H1 (cell line): ENCODE measurements around the gene CASZ1. TPM values are rescaled to one million over a fixed set of nuclear protein-coding genes. Genes with fewer than 3 reads are reported as not detected.

Source experiments
- CTCF ChIA-PET: fragments of 300-600 bp; sonication (Branson Sonifier 250); formaldehyde crosslinking; loops from one replicate; lab custom pipeline; 2021; ENCODE audit not compliant: partially characterized antibody; lab: Charles Lee
- POLR2A ChIA-PET: fragments of 300-600 bp; sonication (Branson Sonifier 250); formaldehyde crosslinking; loops from one replicate; lab custom pipeline; 2021; ENCODE audit warnings: inconsistent platforms; ENCODE audit not compliant: partially characterized antibody; lab: Charles Lee
- DNase-seq, 2 experiments: peaks; one replicate each; pipeline versions ENCODE4 v3.0.0 to v3.0.0-alpha.2; 2010 to 2022; ENCODE audit warnings: low spot score in 2 of 2, low read depth in 1 of 2, mixed read lengths in 1 of 2
- FAIRE-seq: peaks from 2 replicates; lab custom pipeline; 2011; peaks lifted over from hg19 to GRCh38; lab: Jason Lieb, UNC
- H2AFZ ChIP-seq: 2 replicates; pipeline ENCODE4 v1.8.1; 2012; ENCODE audit warnings: low read length, inconsistent platforms
- H2AK5ac ChIP-seq: 2 replicates; pipeline ENCODE4 v1.6.1; 2013; ENCODE audit warnings: low read depth, low read length
- H2BK120ac ChIP-seq: replicated peaks from 2 replicates; pipeline ENCODE3; 2013; ENCODE audit warnings: low read depth, low read length, inconsistent platforms
- H2BK12ac ChIP-seq: 2 replicates; pipeline ENCODE4 v1.6.1; 2013; ENCODE audit warnings: low read depth, low read length
- H2BK15ac ChIP-seq: 2 replicates; pipeline ENCODE4 v1.6.1; 2013; ENCODE audit warnings: low read length
- H2BK20ac ChIP-seq: 2 replicates; pipeline ENCODE4 v1.6.1; 2013; ENCODE audit warnings: low read length
- H2BK5ac ChIP-seq: 2 replicates; pipeline ENCODE4 v1.6.1; 2013; ENCODE audit warnings: low read depth, low read length
- H3K14ac ChIP-seq: 2 replicates; pipeline ENCODE4 v1.6.1; 2013; ENCODE audit warnings: inconsistent platforms; ENCODE audit not compliant: insufficient read length
- H3K18ac ChIP-seq: 2 replicates; pipeline ENCODE4 v1.6.1; 2013; ENCODE audit warnings: low read length; ENCODE audit errors: extremely low read depth
- H3K23ac ChIP-seq: 2 replicates; pipeline ENCODE4 v1.6.1; 2013; ENCODE audit warnings: inconsistent platforms; ENCODE audit not compliant: insufficient read length
- H3K23me2 ChIP-seq: 2 replicates; pipeline ENCODE4 v1.6.1; 2013; ENCODE audit warnings: low read depth, low read length
- H3K27ac ChIP-seq: 2 replicates; pipeline ENCODE4 v1.6.1; 2011; ENCODE audit warnings: low read depth, low read length, inconsistent platforms
- H3K27me3 ChIP-seq, 4 experiments: replicated peaks in 1 of 4; 1 replicate in 1 of 4; 2 replicates in 3 of 4; pipeline versions ENCODE4 v1.6.1 to v1.8.1; 2011 to 2013; ENCODE audit warnings: low read length in 3 of 4, mild to moderate bottlenecking in 3 of 4, inconsistent platforms in 2 of 4, mixed read lengths in 2 of 4, moderate library complexity in 1 of 4; ENCODE audit not compliant: control insufficient read depth in 3 of 4, insufficient read depth in 3 of 4; ENCODE audit errors: extremely low read depth in 1 of 4
- H3K36me3 ChIP-seq, 4 experiments: 2 replicates each; pipeline versions ENCODE4 v1.6.1 to v1.8.1; 2011 to 2013; ENCODE audit warnings: mild to moderate bottlenecking in 4 of 4, low read length in 3 of 4, moderate library complexity in 2 of 4, control low read depth in 1 of 4, inconsistent platforms in 1 of 4; ENCODE audit not compliant: insufficient read depth in 4 of 4, control insufficient read depth in 2 of 4
- H3K4ac ChIP-seq: replicated peaks from 2 replicates; pipeline ENCODE3; 2013; ENCODE audit warnings: low read length, low read depth, mixed read lengths, inconsistent platforms; ENCODE audit not compliant: insufficient read length
- H3K4me1 ChIP-seq, 4 experiments: replicated peaks in 1 of 4; 1 replicate in 1 of 4; 2 replicates in 3 of 4; pipeline versions ENCODE4 v1.6.1 to v1.8.1; 2011 to 2013; ENCODE audit warnings: low read length in 3 of 4, inconsistent platforms in 2 of 4, mixed read lengths in 1 of 4; ENCODE audit not compliant: insufficient read depth in 4 of 4, control insufficient read depth in 3 of 4
- H3K4me2 ChIP-seq, 2 experiments: 2 replicates each; pipeline versions ENCODE4 v1.6.1 to v1.8.1; 2011 to 2013; ENCODE audit warnings: low read depth in 2 of 2, low read length in 2 of 2, control low read depth in 1 of 2, inconsistent platforms in 1 of 2, mild to moderate bottlenecking in 1 of 2; ENCODE audit not compliant: insufficient read depth in 1 of 2
- H3K4me3 ChIP-seq, 4 experiments: fragments of 200-600, 300-600 bp in 1 of 4; sonication (generic), shearing (Covaris generic), sonication (Bioruptor Twin) in 1 of 4; 2 replicates each; pipeline versions ENCODE4 v1.5.1 to v1.8.1; 2011 to 2016; ENCODE audit warnings: low read length in 4 of 4, low read depth in 3 of 4, control low read depth in 2 of 4, inconsistent platforms in 2 of 4, mild to moderate bottlenecking in 2 of 4, mixed read lengths in 1 of 4, moderate library complexity in 1 of 4; ENCODE audit not compliant: insufficient read depth in 2 of 4; ENCODE audit errors: extremely low read depth in 1 of 4
- H3K56ac ChIP-seq: replicated peaks from 2 replicates; pipeline ENCODE3; 2013; ENCODE audit warnings: low read depth, mild to moderate bottlenecking, mixed read lengths, low read length, inconsistent platforms; ENCODE audit not compliant: insufficient read length
- H3K79me1 ChIP-seq: 2 replicates; pipeline ENCODE4 v1.6.1; 2013; ENCODE audit warnings: low read depth, low read length, control low read depth
- H3K79me2 ChIP-seq, 2 experiments: 2 replicates each; pipeline versions ENCODE4 v1.6.1 to v1.8.1; 2012 to 2013; ENCODE audit warnings: low read length in 2 of 2, mild to moderate bottlenecking in 2 of 2, inconsistent platforms in 1 of 2; ENCODE audit not compliant: insufficient read depth in 2 of 2, control insufficient read depth in 1 of 2
- H3K9ac ChIP-seq, 4 experiments: replicated peaks in 1 of 4; 1 replicate in 1 of 4; 2 replicates in 3 of 4; pipeline versions ENCODE4 v1.6.1 to v1.8.1; 2011 to 2013; ENCODE audit warnings: low read depth in 3 of 4, low read length in 3 of 4, control low read depth in 2 of 4, mild to moderate bottlenecking in 2 of 4, moderate library complexity in 2 of 4, inconsistent platforms in 1 of 4; ENCODE audit errors: extremely low read depth in 1 of 4
- H3K9me3 ChIP-seq, 2 experiments: 2 replicates each; pipeline versions ENCODE4 v1.6.1 to v1.8.1; 2012 to 2013; ENCODE audit warnings: mild to moderate bottlenecking in 2 of 2, moderate library complexity in 2 of 2, control low read depth in 1 of 2, inconsistent platforms in 1 of 2, low read depth in 1 of 2, low read length in 1 of 2, mixed read lengths in 1 of 2; ENCODE audit not compliant: insufficient read depth in 2 of 2
- H4K20me1 ChIP-seq, 2 experiments: replicated peaks in 1 of 2; 2 replicates each; pipeline versions ENCODE3 to v1.8.1; 2011 to 2013; ENCODE audit warnings: inconsistent platforms in 2 of 2, low read length in 2 of 2, mild to moderate bottlenecking in 1 of 2; ENCODE audit not compliant: insufficient read depth in 2 of 2, control insufficient read depth in 1 of 2
- H4K5ac ChIP-seq: 2 replicates; pipeline ENCODE4 v1.6.1; 2013; ENCODE audit warnings: low read length, low read depth, mixed read lengths, inconsistent platforms; ENCODE audit not compliant: insufficient read length
- H4K8ac ChIP-seq: 2 replicates; pipeline ENCODE4 v1.8.0; 2013; ENCODE audit warnings: mild to moderate bottlenecking, moderate library complexity, low read length, inconsistent platforms; ENCODE audit not compliant: insufficient read depth; ENCODE audit errors: extremely low read depth
- H4K91ac ChIP-seq: replicated peaks from 2 replicates; pipeline ENCODE3; 2013; ENCODE audit warnings: low read length, mixed read lengths, inconsistent platforms; ENCODE audit not compliant: insufficient read length
- WGBS, 2 experiments: shearing (Covaris generic) in 1 of 2; methylation state at CpG; one replicate each; pipeline versions ENCODE4 v1.1.6 to v1.1.7; 2013 to 2015; ENCODE audit warnings: low lambda C conversion rate in 2 of 2, mixed read lengths in 2 of 2, inconsistent platforms in 1 of 2, low coverage in 1 of 2, missing lambda C conversion rate in 1 of 2; ENCODE audit not compliant: insufficient replicate concordance in 2 of 2, insufficient coverage in 1 of 2, insufficient read length in 1 of 2; ENCODE audit errors: extremely low coverage in 1 of 2, missing lambda C conversion rate in 1 of 2; 5-methylcytosine and 5-hydroxymethylcytosine counted together
- polyA plus RNA-seq, 7 experiments: library from polyadenylated mRNA; depleted of rRNA in 3 of 7; stranded (reverse) in 5 of 7; unstranded in 2 of 7; fragments of >200 nt in 5 of 7; fragments of 200-250 nt in 2 of 7; gene quantifications; 1 replicate in 5 of 7; 2 replicates in 1 of 7; 4 replicates in 1 of 7; pipeline versions ENCODE4 v1.2.1 to v1.2.3, GENCODE V29; 2011 to 2013; ENCODE audit warnings: missing spikeins in 2 of 7, mixed read lengths in 2 of 7
- total RNA-seq: library from RNA; stranded (reverse); fragmentation: NEBNext Ultra II Directional; extraction: Animal tissue kit (Norgen Biotek cat#: 25700); gene quantifications from 2 replicates; pipeline ENCODE4 v1.2.1, GENCODE V29; 2021

Gene CASZ1
- total and polyA plus RNA-seq, 2 of the 8 experiments (the other 6 are each of a cell fraction or from before 2014, with no cell fraction given): 4.4 to 7.7 TPM

GRCh38 chr1:10665226-10665625, 131.2 kb downstream of the CASZ1 start:
- no peak overlapping the region for H3K18ac ChIP-seq

More at GRCh38 chr1:10665226-10665625, 131.2 kb downstream of the CASZ1 start:
- Histone ChIP-seq H3K23ac (no peak overlapping the region), H4K8ac (0 out of 2 replicates have a peak overlapping the region, but pooled peaks have one; percentile 74), H3K9ac (no peak overlapping the region), H2BK12ac (no peak overlapping the region), H2AK5ac (no peak overlapping the region), H3K9me3 (no peaks in the 10 kb centered on the region), H2BK15ac (no peak overlapping the region), H3K4ac (no peak overlapping the region), H3K56ac (no peak overlapping the region), H2BK5ac (peak overlapping the region; percentile 71; the same call in 1 of the 2 replicates), H3K79me2 (no peaks in the 10 kb centered on the region), H3K27ac (no peak overlapping the region), H3K79me1 (no peaks in the 10 kb centered on the region; the same call in none of the 2 replicates), H2BK120ac (no peak overlapping the region), H3K4me3 (no peak overlapping the region), H3K36me3 (no peaks in the 10 kb centered on the region; a peak in 1 of 8 replicates), H4K91ac (no peak overlapping the region), H3K4me2 (no peak overlapping the region), H3K14ac (no peak overlapping the region), H2BK20ac (no peak overlapping the region), H4K20me1 (peaks cover 1 to 12% of the 10 kb centered on the region in 2 experiments), H3K27me3 (peaks cover 0 to 2% (median 0%) of the 10 kb centered on the region in 4 experiments; a peak in 1 of 7 replicates), H3K4me1 (peaks cover 0 to 24% (median 13%) of the 10 kb centered on the region in 4 experiments; a peak in 5 of 7 replicates), H4K5ac (no peak overlapping the region), H3K23me2 (peaks cover 12% of the 10 kb centered on the region), H2AFZ (no peak overlapping the region)
- FAIRE-seq (no peak), DNase-seq (no peak)
- WGBS, 2 experiments: 88% methylated on average over 25 of the region's 31 CpGs; no CpG with 5 or more reads in 1 of the 2 experiments
- CTCF ChIA-PET: no interaction called here
- POLR2A ChIA-PET: interaction anchor here (1.0 kb wide), 2 partner anchors 14 to 17 kb away, joined by 3 read pairs; no protein-coding TSS in a partner anchor
